ENCODE data around the gene VASN.

The VASN gene

DNA sequence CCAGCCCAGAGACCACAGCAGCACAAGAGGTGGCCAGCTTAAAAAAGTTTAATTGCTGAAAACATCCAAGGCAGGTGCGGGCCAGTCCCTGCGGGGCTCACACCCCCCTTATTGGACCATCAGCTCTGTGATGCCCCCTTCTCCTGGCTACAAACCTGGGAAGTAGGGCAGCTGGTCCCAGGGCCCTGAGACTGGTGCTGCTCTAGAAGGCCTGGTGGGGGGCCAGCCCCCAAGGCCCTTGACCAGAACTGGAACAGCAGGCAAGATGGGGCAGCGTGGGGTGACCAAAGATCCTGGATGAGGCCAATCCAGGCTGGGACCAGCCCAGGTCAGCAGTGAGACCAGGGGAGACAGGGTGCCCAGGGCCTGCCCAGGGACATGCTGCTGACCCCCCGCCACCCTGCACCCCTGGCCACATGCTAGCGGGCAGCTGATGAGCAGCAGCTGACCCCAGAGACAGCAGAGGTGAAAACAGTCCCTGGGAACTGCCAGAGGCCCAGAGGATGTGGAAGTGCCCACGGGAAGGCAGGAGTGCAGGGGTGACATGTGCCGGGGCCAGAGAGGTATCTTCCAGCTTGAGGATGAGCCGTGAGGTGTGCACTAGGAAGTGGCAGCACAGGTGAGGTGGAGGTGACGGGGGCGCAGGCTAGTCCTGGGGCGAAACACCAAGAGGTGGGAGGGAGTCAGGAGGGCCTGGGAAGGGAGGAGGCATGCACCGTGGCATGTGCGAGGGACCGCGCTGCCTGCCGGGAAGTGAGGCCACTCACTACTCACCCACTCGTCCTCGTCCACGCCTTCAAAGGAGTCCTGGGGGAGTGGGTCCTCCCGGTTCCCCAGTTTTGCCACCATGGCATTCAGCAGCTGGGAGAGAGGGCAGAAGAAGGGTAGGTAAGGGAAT, 16.9 kb upstream of the VASN start:
- no peak for DNase-seq

DNA sequence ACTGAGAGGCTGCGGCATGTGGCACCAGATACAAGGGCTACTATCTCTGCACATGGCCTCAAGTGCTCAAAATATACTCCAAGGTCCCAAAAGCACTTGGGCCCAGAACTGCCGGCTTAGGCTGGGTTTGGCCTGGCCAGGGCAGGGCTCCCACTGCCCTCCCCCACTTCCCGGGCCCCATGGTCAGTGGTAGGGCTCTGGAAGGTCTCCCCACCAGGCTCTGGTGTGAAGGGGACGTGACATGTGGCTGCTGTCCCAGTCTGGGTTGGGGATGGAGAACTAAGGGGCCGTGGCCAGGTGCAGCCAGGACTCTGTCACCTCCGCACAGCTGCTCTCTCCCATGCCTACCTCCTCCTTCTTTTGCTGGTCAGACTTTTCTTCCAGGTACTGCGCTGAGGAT, 14.8 kb upstream of the VASN start:
- DNase-seq, result no peak

DNA sequence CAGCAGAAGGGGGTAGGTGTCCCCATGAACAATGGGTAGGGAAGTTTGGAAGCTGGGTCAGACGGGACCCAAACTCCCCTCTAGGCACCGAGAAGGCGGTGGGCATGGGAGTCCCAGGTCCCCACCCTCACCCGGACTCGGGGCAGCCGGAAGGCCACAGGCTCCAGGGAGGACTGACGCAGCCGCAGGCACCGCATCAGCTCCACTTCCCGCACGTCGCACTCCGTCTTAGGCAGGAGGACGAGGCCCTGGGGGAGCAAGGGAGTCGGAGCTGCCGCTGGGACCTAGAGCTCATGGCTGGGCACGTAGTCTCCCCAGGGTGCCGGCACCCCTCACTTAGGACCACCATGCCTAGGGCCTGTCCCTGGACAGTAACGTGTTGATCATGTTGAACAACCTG, 13.4 kb upstream of the VASN start:
- DNase-seq, result no peak

DNA sequence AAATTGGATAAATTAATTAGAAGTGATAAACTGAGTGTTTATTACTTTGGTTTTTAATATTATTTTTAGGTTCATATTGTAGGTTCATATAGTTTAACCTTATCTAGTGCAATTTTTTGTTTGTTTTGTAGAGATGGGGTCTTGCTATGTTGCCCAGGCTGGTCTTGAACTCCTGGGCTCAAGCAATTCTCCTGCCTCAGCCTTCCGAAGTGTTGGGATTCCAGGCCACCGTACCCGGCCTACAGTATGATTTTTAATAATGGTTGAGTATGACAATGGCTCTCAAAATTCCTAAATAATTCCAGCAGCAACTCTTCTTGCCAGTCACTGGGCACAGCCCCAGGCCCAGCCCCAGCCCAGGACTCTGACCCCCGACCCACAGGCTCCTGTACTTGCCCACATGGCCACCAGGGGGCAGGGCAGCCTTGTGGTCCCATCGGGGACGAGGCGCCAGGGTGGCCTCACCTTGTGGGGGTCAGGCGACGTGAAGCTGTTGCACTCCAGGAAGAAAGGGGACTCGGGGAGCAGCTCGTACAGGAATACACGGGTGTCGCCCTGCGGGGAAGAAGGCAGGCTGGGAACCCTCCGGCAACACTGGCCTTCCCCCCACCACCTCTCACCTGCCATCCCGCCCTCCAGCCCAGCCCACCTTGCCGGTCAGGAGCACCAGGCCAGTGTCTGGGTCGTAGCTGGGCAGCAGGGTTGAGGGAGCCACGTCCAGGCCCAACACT, 12.7 kb upstream of the VASN start:
- DNase-seq, result peak; percentile 71

DNA sequence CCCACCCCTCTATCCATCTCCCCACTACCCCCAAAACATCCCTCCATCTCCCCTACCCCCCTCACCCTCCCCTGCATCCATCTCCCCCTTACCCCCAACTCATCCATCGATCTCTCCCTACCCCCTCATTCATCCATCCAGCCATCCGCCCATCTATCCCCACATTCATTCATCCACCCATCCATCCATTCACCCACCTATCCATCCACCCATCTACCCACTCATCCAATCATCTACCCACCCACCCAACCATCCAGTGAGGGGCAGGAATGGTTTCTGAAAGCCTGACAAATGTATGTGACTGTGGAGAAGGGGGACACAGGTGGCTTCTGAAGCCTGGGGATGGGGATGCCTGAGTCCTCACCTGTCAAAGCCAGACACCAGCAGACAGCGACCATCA, 11.7 kb upstream of the VASN start:
- DNase-seq, result no peak

DNA sequence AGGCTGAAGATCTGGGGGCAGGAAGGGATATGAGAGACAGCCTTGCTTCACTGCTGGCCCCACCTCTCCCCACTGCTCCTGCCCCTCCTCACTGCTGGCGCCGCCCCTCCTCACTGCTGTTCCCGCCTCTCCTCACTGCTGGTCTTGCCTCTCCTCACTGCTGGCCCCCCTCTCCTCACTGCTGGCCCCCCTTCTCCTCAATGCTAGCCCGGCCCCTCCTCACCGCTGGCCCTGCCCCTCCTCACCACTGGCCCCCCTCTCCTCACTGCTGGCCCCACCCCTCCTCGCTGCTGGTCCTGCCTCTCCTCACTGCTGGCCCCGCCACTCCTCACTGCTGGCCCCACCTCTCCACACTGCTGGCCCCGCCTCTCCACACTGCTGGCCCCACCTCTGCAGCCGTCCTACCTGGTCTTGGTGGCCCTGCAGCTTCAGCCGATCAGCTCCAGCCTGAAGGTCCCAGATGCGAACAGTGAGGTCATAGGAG, 11.1 kb upstream of the VASN start:
- no peak for DNase-seq

DNA sequence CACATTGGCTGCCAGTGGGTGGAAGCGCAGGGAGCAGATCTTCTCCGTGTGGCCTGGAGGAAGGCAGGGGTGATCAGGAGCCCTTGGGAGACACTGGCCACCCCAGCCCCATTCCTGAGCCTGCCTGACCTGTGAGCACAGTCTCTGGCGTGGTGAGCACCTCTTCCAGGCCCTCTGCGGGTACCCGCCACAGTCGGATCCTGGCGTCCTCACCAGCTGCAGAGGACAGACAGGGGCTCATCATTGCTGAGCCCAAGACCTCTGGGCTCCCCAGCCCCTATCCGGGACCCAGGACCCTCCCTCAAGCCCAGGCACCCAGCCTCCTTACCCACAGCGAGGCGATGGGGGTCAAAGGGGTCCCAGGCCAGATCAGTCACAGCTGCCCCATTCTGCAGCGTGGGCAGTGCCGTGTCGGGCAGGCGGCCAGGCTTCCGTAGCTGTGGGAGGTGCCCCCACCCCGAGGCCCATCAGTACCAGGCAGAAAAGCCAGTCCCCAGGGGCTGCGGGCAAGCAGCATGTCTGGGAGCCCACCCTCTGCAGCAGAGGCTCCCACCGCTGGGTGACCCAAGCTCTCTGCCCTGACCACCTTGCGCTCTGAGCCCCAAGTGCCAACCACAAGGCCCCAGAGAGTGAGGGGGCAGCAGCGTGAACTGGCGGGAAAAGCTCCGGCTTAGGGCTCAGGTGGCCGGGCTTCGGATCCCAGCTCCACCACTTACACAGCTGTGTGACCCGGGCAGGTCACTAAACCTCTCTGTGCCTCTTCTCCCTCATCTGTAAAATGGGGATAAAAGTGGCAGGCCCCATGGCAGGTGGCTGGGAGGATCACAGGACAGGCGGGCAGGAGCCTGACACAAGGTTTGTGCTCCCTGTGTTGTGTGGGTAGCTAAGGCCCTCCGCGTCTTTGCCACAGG, 10.4 kb upstream of the VASN start:
- no peak for DNase-seq

DNA sequence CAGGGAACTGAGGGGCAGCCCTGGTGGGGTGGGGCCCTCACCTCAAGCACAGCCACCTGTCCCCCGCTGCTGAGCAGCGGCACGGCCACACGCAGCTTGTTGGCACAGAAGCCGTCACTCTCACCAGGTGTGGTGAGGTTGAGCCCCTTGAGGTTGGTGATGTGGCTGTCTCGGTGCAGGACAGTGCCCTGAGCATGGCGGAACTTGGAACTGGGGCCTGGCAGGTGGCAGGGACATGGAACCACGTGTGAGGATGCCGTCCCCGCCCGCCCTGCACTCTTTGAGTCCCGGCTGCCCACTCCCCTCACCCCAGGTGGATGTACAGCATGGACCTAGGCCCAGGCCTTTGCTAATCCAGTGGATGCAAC, 9.7 kb upstream of the VASN start:
- no peak for DNase-seq

DNA sequence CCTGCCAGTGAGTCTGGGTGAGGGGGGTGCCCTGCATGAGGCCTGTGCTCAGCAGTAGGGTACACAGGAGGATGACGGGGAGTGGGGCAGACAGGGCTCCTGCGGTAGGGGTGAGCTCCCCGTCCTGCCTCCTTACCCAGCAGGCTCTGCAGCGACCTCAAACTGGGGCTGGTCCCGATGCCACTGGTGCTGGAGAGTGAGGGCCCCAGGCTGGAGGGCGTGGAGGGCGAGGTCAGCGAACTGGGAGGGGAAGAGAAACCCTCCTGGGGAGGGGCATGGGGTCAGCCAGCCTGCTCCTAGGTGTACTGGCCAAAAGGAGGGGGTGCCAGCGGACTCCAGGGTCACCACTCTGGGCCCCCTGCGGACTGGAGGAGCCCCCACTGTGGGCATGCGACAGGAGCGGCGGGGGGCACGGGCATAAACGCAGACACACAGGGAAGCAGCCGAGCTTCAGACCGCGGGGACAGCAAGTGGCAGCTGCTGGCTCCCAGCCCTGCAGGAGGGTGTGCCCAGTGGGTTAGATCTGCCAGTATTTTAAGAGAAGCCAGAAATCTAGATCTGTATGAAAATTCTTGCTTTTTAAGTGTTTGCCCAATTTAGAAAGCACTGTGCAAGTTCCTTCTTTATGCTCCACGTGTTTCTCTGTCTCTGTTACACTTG, 9.0 kb upstream of the VASN start:
- DNase-seq, result no peak

DNA sequence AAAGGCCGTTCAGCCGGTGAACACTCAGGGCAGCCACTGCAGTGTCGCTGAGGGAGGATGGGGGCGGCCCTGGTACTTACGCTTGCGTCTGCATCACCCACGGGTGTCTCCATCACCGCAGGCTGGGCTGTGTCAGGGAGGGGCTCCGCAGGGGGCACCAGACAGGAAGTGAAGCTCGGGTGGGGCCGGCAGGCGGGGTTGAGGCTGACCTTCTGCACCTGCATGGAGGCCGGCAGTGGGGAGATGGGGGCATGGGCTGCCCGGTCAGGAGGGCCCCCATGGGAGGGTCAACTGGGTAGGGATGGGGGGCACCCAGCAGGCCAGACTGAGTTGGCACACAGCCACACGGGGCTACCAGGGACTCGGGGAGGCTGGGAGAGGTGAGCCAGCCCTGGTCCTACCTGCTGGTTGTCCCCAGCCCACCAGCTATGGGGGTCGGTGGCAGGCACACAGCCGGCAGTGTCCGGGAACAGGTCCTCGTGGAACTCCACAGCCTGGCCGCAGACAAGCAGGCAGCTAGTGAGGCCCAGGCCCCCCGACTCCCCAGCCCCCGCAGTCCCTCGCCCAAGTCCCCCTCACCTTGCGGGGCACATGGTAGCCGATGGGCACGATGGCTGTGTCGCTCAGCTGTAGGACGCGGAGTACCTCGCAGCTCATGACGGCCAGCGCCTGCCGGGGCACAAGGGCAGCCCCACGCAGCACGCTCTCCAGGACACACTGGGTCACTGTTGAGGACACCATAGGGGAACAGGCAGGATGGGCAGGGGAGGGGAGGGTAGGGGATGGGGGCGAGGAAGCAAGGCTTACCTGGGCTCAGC, 7.2 kb upstream of the VASN start:
- no peak for DNase-seq

DNA sequence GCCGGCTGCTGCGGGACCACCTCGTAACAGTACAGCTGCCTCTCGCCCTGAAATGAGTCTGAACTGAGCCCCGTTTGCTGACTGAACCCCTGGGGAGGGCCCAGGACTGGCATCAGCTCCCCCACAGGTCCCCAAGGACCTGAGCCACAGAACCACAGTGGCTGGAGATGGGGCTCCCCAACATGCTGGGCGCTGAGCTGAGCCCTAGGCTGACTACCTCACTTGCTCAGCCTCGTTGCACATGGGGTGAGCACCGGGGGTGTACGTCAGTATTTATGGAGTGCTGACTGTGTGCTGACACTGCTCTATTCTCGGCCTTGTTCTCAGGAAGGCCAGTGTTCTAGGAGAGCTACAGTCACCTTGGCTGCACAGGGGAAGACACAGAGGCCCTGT, 6.6 kb upstream of the VASN start:
- DNase-seq, result no peak

DNA sequence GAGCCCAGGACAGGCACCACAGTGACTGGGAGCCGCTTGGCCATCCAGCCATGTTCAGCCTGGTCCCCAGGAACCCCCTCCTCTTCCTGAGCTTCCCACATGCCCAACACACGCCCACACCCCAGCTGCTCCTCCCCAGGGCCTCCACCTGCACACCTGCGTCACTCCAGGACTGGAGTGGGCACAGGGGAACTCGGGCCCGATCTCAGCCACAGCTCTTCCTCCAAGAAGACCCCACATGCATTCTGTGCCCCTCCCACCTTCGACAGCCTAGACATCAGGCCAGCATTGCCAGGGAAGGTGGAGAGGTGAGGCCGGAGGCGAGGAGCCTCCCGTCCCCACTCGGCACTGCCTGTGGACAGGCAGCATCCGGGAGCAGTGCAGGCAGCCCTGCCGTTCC, 6.0 kb upstream of the VASN start:
- no peak for DNase-seq

DNA sequence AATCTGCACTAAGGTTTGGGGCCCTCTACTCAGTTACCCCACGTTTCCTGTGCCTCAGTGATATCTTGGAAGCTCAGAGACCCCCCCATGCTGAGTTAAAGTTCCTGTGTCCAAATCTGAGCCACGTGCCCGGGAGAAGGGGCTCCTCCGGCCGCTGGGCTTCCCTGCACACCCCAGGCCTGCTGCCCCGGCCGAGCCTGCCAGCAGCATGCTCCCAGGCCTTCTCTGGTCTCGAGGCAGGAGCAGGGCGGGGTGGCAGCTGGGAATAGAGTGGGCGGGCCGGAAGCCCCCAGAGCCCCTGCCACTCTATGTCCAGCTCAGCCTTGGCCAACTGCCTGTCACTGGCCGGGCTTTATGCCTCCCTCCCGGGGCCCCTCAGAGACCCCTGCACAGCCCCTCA, 5.6 kb upstream of the VASN start:
- DNase-seq, result no peak

DNA sequence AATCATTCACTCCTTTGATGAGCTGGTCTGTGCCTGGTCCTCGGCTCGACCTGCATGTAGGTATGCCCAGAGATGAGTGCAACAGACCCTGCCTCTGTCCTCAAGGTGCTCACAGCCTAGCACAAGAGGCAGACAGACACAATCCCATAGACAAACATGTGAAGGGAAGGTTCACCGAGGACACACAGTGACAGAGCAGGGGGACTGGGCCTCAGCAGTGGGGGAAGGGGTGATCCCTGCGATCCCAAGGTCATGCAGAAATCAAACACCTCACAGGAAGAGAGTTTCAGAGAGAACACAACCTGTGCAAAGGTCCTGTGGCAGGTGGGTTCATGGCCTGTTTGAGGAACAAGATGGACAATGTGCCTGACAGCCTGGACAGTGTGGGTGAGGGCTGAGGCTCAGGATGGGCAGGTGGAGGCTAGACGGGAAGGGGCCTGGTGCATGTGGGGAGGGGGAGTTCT, 4.2 kb upstream of the VASN start:
- no peak for DNase-seq

DNA sequence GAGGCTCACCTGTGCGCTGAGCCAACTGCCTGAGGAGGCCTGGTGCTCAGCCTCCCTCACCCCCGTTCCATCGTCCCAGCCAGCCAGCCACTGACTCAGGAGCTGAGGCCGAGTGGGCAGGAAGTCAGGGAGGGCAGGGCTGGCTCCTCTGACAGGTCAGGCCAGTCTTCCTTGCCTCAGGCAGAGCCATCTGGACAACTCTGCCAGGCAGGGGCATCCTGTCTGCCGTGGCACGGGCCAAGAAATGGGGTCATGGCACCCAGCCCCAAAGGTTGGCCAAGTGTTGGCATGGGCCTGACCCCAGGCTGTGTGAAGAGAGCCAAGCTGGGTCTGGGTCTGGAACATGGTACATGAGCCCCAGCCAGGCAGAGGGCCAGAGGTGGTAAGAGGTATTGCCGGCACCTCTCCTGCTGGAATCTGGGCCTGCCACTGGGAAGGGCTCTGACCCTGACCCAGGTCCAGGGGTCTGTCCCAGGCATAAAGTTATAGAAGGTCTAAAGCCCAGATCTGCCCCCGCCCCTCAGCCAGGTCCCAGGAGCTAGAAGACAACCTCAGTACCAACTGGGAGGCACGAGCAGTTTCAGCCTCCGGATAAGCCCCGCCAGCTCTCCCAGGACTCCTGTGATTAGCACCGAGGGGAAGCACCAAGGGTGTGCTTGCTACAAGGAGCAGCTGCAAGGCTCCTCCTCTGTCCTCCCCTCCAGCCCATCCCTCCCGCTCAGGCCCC, 2.5 kb upstream of the VASN start:
- DNase-seq, result no peak

DNA sequence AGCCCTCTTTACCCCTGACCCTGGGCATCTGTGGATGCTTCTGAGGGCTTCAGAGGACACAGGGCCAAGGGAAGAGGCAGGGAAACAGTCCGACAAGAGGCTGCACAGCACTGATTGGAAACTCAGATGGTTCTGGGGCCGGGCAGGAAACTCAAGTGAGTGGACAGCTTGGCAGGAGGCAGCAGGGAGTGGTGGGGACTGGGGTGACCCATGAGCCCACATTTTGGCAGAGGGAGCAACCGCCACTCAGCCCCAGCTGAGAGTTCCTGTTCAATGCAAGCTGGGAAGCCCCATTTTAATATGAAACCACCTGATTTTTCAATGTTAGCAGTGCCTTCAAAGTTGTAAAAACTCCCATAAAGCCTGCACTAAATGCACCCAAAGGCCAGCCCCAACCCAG, 1.5 kb upstream of the VASN start:
- DNase-seq, result no peak

DNA sequence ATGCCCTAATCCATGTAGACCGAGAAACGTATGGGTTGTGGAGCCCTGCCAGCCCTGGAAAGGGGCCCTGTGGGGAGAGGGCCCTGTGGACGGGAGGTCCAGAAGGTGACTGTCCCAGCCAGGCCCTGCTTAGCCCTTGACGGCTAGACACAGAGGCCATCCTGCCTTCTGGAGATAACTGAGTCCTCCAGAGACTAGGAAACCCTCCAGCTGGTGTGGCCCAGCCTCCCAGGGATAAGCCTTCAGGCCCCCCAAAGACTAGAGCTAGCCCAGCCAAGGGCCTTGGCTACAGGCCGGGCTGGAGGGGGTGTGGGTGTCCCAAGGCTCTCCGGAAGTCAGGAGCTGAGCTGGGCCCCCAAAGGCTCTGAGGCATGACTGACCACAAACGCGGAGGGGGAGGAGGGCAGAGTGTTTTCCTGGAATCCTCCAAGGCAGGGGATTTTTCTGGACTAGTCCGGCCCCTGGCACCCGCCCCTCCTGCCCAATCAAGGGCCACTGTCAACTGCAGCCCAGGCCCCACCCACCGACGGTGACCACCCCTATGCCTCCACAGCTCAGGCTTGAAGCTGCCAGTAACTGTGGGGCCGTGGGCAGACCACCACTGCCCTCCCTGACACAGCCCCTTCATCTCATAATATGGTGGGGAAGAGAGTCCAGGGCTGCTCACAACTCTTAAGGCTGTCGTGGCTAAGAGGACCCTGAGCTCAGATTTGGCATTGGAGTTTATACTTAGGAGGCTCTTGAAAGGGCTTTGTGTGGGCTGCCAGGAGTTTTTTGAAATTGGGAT, 885 bp upstream of the VASN start:
- no peak for DNase-seq

DNA sequence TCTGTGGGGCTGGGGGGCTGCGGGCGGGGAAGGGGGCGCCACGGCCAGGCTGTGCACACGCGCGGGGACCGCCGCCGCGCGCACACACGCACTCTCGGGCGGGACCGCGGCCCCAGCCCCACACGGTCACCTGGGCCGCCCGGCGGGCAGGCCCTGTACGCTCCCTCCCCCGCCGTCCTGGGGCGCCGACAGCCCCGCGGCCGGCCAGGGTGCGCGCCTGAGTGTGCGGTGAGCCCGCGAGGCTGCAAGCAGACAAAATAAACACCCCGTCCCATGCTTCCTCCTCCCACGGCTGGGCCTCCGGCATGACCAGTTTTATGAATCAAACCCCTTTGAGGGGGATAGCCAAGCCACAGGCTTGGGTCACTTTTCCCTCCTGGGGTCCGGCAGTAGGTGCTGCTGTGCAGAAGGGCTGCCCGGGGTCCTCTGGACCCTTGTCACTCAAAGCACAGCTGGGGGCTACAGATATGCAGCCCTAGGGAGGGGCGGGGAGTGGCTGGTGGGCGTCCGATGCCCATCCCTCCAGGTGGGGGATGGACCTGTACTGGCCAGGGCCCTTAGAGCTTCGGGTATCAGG, 441 bp downstream of the VASN start:
- peak; percentile 13 for DNase-seq

DNA sequence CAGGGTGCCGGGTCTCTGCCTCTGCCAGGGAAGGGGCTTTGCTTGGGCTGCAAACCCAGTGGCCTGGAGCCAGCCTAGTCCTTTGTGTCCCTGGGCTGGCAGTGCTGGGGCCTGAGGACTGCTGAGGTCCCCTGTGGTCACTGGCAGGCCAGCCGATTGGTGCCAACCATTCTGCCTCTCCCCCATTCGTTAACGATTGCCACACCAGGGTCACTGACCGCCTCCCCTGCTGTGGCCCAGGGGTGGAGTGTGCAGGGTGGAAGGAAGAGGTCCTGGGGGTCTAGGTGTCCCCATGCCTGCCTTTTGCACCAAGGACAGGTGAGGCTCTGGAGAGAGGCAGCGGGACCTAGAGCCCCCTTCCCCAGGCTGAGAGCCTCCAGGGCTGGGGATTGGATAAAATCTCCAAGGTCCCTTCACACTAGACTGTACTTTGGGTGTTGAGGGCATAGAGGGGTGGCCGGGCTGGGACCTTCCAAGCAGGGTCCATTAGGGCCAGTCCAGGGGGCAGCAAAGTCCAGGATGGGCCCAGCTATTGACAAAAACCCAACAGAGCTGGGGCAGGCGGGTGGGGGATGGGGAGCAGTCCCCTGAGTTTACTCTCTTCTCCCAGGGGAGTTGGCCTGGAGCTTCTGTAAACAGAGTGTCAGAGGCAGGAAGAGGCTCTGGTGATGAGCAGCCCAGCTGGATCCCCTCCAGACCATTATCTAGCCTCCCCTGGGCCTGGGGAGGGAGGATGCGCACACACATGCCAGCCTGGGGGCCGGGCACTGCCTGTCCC, 1.1 kb downstream of the VASN start:
- DNase-seq, result no peak

Data from activated CD4-positive, alpha-beta T cell treated with anti-CD3 and anti-CD28 coated beads, Interleukin-2, Interleukin-6, amounts not matched to agents 100 ng/mL and 50 ng/mL, durations not matched to agents 16 hours and 8 hours (primary cell).